ENCODE results near the gene SULT1E1. TPM values are rescaled to one million over a fixed set of nuclear protein-coding genes. Genes with fewer than 3 reads are reported as not detected.

Gene SULT1E1
- total and polyA plus RNA-seq, 2 experiments from 2014 or later: not detected

- Mint-ChIP-seq H3K9me3 (peaks cover 4% of the 10 kb centered on the region; the same call in 2 of the 3 replicates), H3K27ac (no peak overlapping the region), H3K27me3 (ENCODE audit: insufficient read depth, low read depth, poor library complexity) (no peaks in the 10 kb centered on the region), H3K4me3 (no peak overlapping the region), H3K4me1 (peaks cover 14% of the 10 kb centered on the region; the same call in 2 of the 3 replicates), H3K36me3 (ENCODE audit: low read depth) (no peaks in the 10 kb centered on the region; the same call in 2 of the 3 replicates)
- no peak for DNase-seq (ENCODE audit: low spot score)
- Histone ChIP-seq H3F3A (replicated peaks; ENCODE audit: low read depth) (no peaks in the 10 kb centered on the region), H3K36me3 (ENCODE audit: insufficient read depth) (no peaks in the 10 kb centered on the region), H3K4me1 (ENCODE audit: insufficient read depth) (peaks cover 10% of the 10 kb centered on the region), H3K4me2 (no peak overlapping the region), H3K27ac (ENCODE audit: low read depth) (no peak overlapping the region), H3K4me3 (no peak overlapping the region), H3K27me3 (ENCODE audit: insufficient read depth) (no peaks in the 10 kb centered on the region), H3K9me2 (ENCODE audit: insufficient read depth) (no peaks in the 10 kb centered on the region; the same call in 1 of the 2 replicates), H4K20me1 (replicated peaks; ENCODE audit: insufficient read depth) (no peaks in the 10 kb centered on the region), H3K79me2 (replicated peaks; ENCODE audit: insufficient read depth) (no peaks in the 10 kb centered on the region), H2AFZ (peak overlapping the region; percentile 52)
- TF ChIP-seq EZH2 (IDR thresholded peaks at IDR 0.05; ENCODE audit: low read depth, unreplicated experiment): no peak
- no peak for TF ChIP-seq ZNF114 (CRISPR knock-in tag; IDR thresholded peaks at IDR 0.05)
- TF ChIP-seq CREB1 (CRISPR knock-in tag; IDR thresholded peaks at IDR 0.05; ENCODE audit: low read depth): no peak
- TF ChIP-seq NANOG (IDR thresholded peaks at IDR 0.05; ENCODE audit: borderline replicate concordance): no peak
- no peak for TF ChIP-seq ZNF462 (CRISPR knock-in tag; IDR thresholded peaks at IDR 0.05)
- TF ChIP-seq CTCF (conservative IDR thresholded peaks at IDR 0.05; ENCODE audit: low read depth in 2 of 2): peak in 1 of 2 experiments; percentile 39; a peak in 2 of 4 replicates
- TF ChIP-seq JUNB (IDR thresholded peaks at IDR 0.05; ENCODE audit: unreplicated experiment): no peak
- TF ChIP-seq EZH2phosphoT487 (IDR thresholded peaks at IDR 0.05; ENCODE audit: unreplicated experiment): no peak
- peak; percentile 52 for ATAC-seq
Observed at GRCh38 chr4:69831646-69832325, 28.2 kb downstream of the SULT1E1 start.

Measured in GM23338 (cell line).